ENCODE data around the gene AMN1. TPM values are rescaled to one million over a fixed set of nuclear protein-coding genes. Genes with fewer than 3 reads are reported as not detected.

The AMN1 gene
- total and polyA plus RNA-seq, 2 experiments from 2014 or later: 12.6 to 17.7 TPM

DNA sequence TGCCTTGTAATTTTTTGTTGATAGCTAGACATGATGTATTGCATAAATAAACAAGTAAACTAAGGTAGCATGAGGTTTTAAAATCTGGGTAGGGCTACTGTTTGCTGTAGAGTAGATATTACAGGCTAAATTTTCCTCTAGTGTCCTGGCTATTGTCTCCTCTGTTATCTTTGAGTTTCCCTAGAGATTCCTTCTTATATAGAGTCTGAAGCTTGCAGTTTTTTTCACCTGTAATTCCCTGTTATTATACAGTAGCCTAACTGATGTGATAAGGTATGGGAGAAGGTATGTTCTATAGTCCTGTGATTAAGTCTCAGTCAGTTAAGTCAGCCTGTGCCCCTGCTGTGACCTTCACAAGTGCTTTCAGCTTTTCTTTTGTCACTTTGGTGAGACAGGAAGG, 59.8 kb downstream of the AMN1 start:
- Histone ChIP-seq H3K27ac (ENCODE audit: low read depth) (no peak overlapping the region), H3K4me3 (no peak overlapping the region), H4K20me1 (replicated peaks; ENCODE audit: insufficient read depth) (no peaks in the 10 kb centered on the region), H3K4me2 (no peak overlapping the region), H3K9me2 (ENCODE audit: insufficient read depth) (0 out of 2 replicates have a peak, but pooled peaks cover 3% of the 10 kb centered on the region), H3K4me1 (ENCODE audit: insufficient read depth) (peaks cover 6% of the 10 kb centered on the region; the same call in 1 of the 2 replicates), H3K27me3 (ENCODE audit: insufficient read depth) (no peaks in the 10 kb centered on the region), H3K79me2 (replicated peaks; ENCODE audit: insufficient read depth) (no peaks in the 10 kb centered on the region), H3K36me3 (ENCODE audit: insufficient read depth) (peaks cover 11% of the 10 kb centered on the region), H2AFZ (no peak overlapping the region), H3F3A (replicated peaks; ENCODE audit: low read depth) (no peaks in the 10 kb centered on the region)
- Mint-ChIP-seq H3K4me1 (peaks cover 13% of the 10 kb centered on the region), H3K9me3 (peaks cover 53% of the 10 kb centered on the region), H3K4me3 (no peak overlapping the region), H3K27ac (no peak overlapping the region), H3K27me3 (ENCODE audit: insufficient read depth, low read depth, poor library complexity) (no peaks in the 10 kb centered on the region), H3K36me3 (ENCODE audit: low read depth) (peaks cover 50% of the 10 kb centered on the region)
- ATAC-seq: no peak
- DNase-seq (ENCODE audit: low spot score): no peak
- TF ChIP-seq POLR2AphosphoS5 (IDR thresholded peaks at IDR 0.05; ENCODE audit: low read depth) (no peak), ZNF331 (CRISPR knock-in tag; IDR thresholded peaks at IDR 0.05; ENCODE audit: low read depth) (no peak), JUNB (IDR thresholded peaks at IDR 0.05; ENCODE audit: unreplicated experiment) (no peak), STAT1 (IDR thresholded peaks at IDR 0.05; ENCODE audit: unreplicated experiment) (no peak), CREB1 (CRISPR knock-in tag; IDR thresholded peaks at IDR 0.05; ENCODE audit: low read depth) (no peak), ZNF114 (CRISPR knock-in tag; IDR thresholded peaks at IDR 0.05) (no peak), NANOG (IDR thresholded peaks at IDR 0.05; ENCODE audit: borderline replicate concordance) (no peak), EZH2 (IDR thresholded peaks at IDR 0.05; ENCODE audit: low read depth, unreplicated experiment) (no peak), ZNF462 (CRISPR knock-in tag; IDR thresholded peaks at IDR 0.05) (no peak), EZH2phosphoT487 (IDR thresholded peaks at IDR 0.05; ENCODE audit: unreplicated experiment) (no peak)
- TF ChIP-seq, protein P1, sequence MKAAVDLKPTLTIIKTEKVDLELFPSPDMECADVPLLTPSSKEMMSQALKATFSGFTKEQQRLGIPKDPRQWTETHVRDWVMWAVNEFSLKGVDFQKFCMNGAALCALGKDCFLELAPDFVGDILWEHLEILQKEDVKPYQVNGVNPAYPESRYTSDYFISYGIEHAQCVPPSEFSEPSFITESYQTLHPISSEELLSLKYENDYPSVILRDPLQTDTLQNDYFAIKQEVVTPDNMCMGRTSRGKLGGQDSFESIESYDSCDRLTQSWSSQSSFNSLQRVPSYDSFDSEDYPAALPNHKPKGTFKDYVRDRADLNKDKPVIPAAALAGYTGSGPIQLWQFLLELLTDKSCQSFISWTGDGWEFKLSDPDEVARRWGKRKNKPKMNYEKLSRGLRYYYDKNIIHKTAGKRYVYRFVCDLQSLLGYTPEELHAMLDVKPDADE (IDR thresholded peaks at IDR 0.05): no peak
- TF ChIP-seq, protein P2, sequence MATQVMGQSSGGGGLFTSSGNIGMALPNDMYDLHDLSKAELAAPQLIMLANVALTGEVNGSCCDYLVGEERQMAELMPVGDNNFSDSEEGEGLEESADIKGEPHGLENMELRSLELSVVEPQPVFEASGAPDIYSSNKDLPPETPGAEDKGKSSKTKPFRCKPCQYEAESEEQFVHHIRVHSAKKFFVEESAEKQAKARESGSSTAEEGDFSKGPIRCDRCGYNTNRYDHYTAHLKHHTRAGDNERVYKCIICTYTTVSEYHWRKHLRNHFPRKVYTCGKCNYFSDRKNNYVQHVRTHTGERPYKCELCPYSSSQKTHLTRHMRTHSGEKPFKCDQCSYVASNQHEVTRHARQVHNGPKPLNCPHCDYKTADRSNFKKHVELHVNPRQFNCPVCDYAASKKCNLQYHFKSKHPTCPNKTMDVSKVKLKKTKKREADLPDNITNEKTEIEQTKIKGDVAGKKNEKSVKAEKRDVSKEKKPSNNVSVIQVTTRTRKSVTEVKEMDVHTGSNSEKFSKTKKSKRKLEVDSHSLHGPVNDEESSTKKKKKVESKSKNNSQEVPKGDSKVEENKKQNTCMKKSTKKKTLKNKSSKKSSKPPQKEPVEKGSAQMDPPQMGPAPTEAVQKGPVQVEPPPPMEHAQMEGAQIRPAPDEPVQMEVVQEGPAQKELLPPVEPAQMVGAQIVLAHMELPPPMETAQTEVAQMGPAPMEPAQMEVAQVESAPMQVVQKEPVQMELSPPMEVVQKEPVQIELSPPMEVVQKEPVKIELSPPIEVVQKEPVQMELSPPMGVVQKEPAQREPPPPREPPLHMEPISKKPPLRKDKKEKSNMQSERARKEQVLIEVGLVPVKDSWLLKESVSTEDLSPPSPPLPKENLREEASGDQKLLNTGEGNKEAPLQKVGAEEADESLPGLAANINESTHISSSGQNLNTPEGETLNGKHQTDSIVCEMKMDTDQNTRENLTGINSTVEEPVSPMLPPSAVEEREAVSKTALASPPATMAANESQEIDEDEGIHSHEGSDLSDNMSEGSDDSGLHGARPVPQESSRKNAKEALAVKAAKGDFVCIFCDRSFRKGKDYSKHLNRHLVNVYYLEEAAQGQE (IDR thresholded peaks at IDR 0.05; ENCODE audit: unreplicated experiment): no peak
- TF ChIP-seq, protein P3, sequence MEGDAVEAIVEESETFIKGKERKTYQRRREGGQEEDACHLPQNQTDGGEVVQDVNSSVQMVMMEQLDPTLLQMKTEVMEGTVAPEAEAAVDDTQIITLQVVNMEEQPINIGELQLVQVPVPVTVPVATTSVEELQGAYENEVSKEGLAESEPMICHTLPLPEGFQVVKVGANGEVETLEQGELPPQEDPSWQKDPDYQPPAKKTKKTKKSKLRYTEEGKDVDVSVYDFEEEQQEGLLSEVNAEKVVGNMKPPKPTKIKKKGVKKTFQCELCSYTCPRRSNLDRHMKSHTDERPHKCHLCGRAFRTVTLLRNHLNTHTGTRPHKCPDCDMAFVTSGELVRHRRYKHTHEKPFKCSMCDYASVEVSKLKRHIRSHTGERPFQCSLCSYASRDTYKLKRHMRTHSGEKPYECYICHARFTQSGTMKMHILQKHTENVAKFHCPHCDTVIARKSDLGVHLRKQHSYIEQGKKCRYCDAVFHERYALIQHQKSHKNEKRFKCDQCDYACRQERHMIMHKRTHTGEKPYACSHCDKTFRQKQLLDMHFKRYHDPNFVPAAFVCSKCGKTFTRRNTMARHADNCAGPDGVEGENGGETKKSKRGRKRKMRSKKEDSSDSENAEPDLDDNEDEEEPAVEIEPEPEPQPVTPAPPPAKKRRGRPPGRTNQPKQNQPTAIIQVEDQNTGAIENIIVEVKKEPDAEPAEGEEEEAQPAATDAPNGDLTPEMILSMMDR (conservative IDR thresholded peaks at IDR 0.05; ENCODE audit: low read depth in 2 of 2): no peak
